H1 (cell line): Measurements from ENCODE around the gene JDP2.

Source experiments
- ASH2L ChIP-seq: fragments of 200-600, 300-600 bp; sonication (generic); IDR thresholded peaks from one replicate; pipeline ENCODE4 v1.7.1; 2017; ENCODE audit warnings: low read length
- BCL11A ChIP-seq, 2 experiments: IDR thresholded peaks; one replicate each; pipeline ENCODE4 v1.6.1; 2011; ENCODE audit warnings: low read depth in 2 of 2, low read length in 2 of 2, mild to moderate bottlenecking in 2 of 2
- EZH2 ChIP-seq: fragments of 200-600 bp; sonication (generic); IDR thresholded peaks from 2 replicates; pipeline ENCODE4 v1.7.1; 2012; ENCODE audit warnings: low read depth, mild to moderate bottlenecking, moderate library complexity, low read length, inconsistent platforms; ENCODE audit not compliant: severe bottlenecking
- TF ChIP-seq, protein P1 (sequence below), 3 experiments: IDR thresholded peaks; 1 replicate in 2 of 3; 2 replicates in 1 of 3; pipeline versions ENCODE4 v1.5.1 to v1.6.1; 2011; ENCODE audit warnings: low read length in 3 of 3, mild to moderate bottlenecking in 3 of 3, inconsistent platforms in 2 of 3, low read depth in 1 of 3, moderate library complexity in 1 of 3; ENCODE audit not compliant: insufficient read depth in 1 of 3; ENCODE audit errors: control extremely low read depth in 1 of 3

DNA sequence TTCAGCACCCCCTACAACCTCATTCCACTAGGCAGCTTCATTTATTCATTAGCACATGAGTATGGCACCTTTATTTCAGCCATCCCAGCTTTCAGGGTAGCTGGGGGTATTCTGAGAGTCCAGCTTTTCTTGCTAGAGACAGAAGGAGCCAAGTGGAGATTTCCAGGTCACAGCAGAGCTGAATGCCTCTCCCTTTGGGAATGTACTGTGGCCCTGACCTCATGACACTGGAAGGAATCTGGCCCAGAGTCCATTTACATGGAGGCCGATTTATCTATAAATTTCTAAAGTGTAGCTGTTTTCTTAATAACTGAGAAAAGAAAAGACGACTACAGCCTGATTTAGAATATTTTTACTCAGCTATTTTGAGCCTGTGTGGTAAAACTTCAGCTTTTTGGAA lies 47.2 kb upstream of the JDP2 start:
- no peak for TF ChIP-seq BCL11A (IDR thresholded peaks at IDR 0.05; ENCODE audit: low read depth in 2 of 2, low read length in 2 of 2)
- TF ChIP-seq ASH2L = no peak
- TF ChIP-seq, protein P1, sequence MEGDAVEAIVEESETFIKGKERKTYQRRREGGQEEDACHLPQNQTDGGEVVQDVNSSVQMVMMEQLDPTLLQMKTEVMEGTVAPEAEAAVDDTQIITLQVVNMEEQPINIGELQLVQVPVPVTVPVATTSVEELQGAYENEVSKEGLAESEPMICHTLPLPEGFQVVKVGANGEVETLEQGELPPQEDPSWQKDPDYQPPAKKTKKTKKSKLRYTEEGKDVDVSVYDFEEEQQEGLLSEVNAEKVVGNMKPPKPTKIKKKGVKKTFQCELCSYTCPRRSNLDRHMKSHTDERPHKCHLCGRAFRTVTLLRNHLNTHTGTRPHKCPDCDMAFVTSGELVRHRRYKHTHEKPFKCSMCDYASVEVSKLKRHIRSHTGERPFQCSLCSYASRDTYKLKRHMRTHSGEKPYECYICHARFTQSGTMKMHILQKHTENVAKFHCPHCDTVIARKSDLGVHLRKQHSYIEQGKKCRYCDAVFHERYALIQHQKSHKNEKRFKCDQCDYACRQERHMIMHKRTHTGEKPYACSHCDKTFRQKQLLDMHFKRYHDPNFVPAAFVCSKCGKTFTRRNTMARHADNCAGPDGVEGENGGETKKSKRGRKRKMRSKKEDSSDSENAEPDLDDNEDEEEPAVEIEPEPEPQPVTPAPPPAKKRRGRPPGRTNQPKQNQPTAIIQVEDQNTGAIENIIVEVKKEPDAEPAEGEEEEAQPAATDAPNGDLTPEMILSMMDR (IDR thresholded peaks at IDR 0.05; ENCODE audit: control extremely low read depth in 1 of 3, insufficient read depth in 1 of 3, low read depth in 1 of 3, low read length in 3 of 3) = no peak
- TF ChIP-seq EZH2 = no peak
